GM21723 (cell line): ENCODE measurements around the gene INAFM1.
"Not testable (repeated sequence)": the region's sequence is repeated elsewhere in the genome, so short reads cannot be mapped to it uniquely, and the experiment has no call there.

ENCODE experiments used
- ATAC-seq: cut with Tn5 transposase; IDR thresholded peaks from one replicate; pipeline ENCODE4 v1.9.1; 2021; ENCODE audit warnings: mild to moderate bottlenecking, moderate library complexity; ENCODE audit not compliant: unreplicated experiment

INAFM1 gene

DNA sequence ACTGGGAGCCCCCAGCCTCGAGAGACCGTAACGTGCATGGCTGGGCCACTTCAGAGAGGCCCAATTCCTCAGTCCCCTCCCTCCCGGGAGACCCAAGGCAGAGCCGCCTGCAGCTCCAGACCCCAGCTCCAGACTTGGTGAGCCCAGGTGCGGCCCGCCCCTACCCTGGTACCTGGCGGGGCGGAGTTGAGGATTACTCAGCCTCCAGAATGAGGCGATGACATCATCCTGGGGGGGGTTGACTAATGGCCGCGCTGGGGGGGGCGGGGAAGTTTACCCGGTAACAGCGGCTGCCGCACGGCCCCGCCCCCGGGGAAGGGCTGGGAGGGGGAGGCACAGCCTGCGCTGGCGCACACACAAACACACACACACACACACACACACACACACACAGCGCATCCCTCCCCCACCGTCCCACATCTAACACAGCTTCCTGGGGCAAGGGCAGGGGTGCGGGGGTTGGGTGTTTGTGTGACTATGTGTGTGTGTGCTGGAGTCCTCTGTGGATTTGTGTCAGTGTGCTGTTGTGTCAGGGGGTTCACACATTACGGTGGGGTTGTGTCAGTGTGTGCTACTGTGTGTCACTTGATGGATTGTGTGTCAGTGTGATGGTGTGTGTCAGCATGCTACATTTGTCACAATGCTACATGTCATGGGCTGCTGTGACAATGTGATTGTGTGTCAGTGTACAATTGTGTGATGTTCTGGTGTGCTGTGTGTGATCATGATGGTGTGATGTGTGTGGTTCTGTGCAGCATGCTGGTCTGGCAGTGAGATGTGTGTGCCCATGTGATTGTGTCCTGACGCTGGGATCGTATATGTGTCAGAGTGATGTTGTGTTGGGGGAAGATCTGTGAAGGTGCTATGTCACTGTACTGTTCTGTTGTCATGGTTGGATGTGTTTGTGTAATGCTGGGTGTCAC is 33.4 kb upstream of the INAFM1 start:
- no peak for ATAC-seq

DNA sequence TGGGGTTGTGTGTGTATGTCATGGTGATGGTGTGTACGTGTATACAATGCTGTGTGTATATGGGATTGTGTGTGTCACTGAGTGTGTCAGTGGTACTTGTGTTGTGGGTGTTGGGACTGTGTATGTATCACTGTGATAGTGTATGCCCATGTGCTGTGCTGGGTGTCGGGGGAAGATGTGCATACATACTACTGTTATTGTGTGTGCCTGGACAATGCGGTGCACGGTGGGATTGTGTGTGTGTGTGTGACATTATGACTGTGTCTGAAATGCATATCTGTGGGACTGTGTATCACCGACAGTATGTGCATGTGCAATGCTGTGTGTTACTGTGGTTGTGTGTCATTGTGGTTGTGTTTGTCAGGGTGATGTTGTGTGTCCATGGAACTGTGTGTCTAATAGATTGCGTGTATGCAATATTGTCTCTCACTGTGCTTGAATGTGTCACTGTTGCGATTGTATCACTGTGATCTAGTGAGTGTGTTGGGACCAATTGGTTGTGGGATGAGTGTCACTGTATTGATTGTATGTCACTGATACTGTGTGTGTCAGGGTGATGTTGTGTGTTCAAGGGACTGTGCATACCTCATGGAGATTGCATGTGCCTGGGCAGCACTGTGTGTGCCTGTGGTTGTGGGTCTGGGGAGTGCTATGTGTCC is 32.6 kb upstream of the INAFM1 start:
- no peak for ATAC-seq

DNA sequence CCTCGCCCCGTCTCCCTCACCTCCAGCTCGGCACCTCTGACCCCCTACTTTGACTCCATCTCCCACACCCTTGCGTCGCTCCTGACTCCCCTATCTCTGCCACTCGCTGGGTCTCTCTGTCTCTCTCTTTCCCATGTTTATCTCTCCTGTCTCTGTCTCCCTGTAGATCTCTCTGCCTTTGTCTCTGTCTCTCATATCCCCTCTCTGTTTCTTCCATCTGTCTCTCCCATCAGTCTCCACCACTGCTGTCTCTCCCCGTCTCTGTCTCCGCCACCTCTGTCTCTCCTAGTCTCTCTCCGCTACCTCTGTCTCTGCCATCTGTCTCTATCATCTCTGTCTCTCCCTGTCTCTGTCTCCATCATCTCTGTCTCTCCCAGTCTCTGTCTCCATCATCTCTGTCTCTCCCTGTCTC is 31.3 kb upstream of the INAFM1 start:
- no peak for ATAC-seq

DNA sequence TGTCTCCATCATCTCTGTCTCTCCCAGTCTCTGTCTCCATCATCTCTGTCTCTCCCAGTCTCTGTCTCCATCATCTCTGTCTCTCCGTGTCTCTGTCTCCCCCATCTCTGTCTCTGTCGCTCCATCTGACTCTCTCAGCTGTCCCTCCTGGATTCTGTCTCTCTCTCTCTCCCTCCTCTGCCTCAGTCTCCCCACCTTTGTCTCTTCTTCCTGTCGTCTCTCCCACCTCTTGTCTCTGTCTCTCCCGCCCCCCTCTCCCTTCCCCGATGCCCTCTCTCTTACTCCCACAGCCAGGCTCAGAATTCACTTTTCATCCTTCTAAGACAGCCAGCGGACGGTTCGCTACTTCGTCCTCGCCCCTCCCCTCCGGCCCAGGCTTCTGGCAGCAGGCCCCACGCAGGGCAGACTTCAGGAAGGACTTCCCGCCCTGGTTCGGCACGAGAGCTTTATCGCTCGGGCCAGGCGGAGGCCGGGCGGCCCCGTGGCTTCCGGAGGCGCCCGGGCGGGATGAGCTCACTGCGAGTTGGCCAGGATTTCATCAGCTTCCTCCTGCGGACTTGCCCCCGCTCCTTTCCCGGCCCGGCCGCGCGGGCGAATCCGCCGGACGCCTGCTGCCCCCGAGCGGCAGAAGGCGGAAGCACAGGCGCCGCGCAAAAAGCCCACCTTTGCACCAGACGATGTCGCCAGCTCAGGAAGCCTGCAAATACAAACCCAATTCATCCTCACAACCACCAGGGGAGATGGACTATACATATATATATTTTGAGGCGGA is 30.7 kb upstream of the INAFM1 start:
- ATAC-seq: peak; percentile 69

DNA sequence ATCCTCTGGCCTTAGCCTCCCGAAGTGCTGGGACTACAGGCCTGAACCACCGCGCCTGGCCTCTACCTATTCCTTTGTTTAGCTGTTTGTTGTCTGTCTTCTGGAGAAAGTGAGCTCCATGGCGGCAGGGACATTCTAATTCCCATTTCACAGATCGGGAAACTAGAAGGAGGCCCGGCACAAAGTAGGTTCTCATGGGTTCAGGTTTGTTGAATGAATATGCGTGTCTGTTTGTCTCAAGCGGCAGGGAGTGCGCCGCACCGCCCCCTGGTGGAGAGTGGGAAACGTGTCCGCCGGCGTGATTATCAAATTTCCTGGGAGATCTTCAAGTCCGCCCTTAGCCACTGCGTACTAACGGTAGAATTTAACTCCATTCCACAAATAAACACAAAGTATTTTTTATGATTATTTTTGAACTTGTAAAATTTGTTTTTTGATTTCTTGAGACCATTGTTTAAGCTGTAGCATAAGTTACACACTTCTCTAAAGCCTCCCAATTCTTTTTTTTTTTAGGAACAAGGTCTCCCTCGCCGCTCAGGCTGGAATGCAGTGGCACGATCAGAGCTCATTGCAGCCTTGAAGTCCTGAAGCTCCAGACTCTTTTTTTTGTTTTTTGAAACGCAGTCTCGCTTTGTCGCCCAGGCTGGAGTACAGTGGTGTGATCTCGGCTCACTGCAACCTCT is 27.2 kb upstream of the INAFM1 start:
- no peak for ATAC-seq

DNA sequence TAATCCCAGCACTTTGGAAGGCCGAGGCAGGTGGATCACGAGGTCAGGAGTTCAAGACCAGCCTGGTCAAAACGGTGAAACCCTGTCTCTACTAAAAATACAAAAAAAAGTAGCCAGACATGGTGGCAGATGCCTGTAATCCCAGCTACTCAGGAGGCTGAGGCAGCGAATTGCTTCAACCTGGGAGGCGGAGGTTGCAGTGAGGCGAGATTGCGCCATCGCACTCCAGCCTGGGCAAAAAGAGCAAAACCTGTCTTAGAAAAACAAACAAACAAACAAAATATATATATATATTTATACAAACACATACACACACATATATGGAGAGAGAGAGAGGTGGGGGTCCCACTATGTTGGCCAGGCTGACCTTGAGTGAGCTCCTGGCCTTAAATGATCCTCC is 21.7 kb upstream of the INAFM1 start:
- not testable (repeated sequence) for ATAC-seq

DNA sequence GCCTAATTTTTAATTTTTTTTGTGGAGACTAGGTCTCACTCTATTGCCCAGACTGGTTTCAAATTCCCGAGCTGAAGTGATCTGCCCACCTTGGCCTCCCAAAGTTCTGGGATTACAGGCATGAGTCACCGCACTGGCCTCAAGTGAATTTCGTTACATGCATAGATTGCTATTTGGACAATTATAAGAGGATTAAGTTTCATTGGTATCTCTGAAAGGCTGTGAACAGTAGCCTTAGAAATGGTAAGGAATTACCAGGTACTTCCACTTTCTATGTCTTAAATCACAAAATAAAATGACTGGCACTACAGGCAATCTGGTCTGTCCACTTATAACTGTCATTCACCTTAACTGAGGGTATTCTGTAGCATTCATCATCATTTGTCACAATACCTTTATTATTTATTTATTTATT is 21.2 kb upstream of the INAFM1 start:
- no peak for ATAC-seq

DNA sequence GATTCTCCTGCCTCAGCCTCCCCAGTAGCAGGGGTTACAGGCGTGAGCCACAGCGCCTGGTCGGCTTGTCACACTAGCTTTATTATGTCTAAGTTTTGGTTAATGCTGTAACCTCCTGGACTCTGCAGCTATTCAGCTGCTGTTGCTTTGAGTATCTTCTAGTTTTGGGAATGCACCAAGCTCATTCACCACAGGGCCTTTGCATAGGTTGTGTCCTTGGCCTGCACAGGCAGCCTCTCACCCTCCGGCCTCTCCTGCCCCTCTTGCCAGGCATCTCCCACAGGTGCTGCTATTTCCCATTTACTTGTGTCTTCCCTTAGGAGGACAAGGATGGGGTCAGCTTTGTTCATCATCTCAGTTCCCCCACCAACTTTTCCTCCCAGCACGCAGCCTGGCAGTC is 20.7 kb upstream of the INAFM1 start:
- no peak for ATAC-seq

DNA sequence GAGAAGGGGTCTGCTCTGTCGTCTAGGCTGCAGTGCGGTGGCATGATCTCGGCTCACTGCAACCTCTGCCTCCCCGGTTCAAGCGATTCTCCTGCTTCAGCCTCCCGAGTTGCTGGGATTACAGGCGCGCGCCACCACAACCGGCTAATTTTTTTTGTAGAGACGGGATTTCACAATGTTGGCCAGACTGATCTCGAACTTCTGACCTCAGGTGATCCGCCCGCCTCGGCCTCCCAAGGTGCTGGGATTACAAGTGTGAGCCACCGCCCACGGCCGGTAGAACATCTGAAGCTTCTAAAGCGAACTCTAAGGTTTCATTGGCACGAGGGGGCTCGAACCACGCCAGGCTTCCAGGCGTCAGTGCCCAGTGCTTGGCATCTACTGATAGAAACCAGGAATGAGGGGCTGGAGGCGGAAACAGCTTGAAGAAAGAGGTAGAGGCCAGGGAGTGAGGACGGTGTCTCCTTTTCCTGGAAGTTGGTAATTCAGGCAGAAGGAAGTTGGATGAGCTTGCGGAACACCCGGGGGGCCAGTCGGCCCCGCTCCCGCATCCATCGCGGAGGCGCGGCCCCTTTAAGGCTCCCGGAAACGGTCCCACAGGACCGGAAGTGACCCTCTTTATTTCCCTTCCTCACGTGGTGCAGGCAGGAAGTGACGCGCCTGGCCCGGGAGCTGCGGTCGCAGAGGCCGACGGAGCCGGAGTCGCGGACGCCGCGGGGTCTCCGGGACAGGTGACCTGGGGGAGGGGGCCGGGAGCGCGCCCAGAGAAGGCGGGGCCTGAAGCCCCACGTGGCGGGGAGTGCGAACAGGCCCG is 18.6 kb upstream of the INAFM1 start, which contains the start of gene CCDC9:
Gene CCDC9 (plus strand): TSS at position 647 of the 814 bp plus-strand sequence. CDS start 1,876 bp downstream, outside the sequence.
- ATAC-seq: peak; percentile 49

DNA sequence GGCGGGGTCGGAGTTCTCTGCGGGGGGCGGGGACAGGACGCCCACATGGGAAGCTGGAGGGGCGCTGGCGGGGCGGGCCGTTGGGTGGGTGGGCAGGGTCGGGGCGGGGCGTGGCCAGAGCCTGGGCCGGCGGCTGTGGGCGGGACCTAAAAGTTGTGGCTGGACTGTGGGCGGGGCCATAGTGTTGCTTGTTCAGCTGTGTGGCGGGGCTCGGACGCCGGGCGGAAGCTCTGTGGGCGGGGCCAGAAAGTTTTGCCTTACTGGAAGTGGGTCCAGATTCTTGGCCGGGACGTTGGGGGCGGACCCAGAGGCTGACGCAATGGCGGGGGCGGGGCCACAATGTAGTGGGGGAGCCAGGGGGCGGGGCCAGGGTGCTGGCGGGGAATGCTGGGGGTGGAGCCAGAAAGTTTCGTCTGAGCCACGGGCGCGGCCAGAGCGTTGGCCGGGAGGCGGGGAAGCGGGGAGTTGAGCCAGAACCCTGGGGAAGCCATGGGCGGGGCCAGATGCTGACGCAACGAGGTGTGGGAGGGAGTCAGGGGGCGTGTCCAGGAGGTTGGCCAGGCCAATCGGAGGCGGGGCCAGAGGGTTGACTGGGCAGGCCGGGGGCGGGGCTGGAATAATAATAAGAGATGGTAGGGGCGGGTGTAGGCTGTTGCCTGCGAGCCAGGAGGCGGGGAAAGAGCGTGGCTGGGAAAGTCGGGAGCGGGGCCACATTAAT is 17.8 kb upstream of the INAFM1 start:
- peak; percentile 73 for ATAC-seq

DNA sequence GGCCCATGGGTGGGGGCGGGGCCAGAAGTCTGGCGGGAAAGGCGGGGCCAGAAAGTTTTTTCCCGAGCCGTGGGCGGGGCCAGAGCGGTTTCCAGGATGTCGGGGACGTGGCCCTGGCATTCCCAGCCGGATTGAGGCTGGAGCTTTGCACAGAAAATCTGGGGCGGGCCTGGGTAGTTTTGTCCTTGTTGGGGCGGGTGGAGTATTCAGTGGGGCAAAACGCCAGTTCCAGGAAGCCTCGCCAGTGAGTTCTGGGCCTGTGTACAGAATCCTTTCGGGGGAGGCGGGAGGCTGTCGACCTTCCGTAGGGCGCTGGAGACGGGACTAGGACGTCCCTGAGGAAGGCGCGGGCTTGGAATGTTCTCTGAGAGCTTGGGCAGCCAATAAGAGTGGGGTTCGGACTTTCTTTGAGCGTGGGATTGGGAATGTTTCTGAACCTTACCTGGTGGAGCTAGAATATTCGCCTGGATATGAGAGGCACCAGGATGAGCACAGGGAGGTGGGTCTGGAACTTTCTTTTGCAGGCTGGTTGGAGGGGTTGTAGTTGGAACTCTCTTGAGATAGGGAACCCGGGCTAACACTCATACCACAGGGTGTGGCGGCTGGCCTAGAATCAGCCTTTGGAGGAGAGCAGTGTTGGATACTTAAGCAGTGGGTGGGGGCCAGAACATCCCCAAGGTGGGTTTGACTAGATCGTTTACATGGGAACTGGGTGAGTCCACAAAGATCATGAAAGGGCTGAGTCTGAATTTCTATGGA is 17.1 kb upstream of the INAFM1 start:
- no peak for ATAC-seq

DNA sequence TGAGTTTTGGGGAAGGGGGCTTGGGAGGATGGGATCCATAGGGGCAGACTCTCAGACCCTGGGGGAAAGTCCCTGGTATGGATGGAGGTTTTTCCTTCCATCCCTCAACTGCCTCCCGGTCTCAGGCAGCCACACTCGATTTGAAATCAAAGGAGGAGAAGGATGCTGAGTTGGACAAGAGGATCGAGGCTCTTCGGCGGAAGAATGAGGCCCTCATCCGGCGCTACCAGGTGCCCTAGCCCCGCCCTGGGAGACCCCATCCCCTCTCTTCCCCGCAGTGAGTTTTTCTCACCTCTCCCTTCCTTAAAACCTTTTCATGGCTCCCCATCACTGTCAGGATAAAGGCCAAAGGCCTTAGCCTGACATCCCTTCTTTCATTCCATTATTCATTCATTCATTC is 16.3 kb upstream of the INAFM1 start:
- no peak for ATAC-seq

DNA sequence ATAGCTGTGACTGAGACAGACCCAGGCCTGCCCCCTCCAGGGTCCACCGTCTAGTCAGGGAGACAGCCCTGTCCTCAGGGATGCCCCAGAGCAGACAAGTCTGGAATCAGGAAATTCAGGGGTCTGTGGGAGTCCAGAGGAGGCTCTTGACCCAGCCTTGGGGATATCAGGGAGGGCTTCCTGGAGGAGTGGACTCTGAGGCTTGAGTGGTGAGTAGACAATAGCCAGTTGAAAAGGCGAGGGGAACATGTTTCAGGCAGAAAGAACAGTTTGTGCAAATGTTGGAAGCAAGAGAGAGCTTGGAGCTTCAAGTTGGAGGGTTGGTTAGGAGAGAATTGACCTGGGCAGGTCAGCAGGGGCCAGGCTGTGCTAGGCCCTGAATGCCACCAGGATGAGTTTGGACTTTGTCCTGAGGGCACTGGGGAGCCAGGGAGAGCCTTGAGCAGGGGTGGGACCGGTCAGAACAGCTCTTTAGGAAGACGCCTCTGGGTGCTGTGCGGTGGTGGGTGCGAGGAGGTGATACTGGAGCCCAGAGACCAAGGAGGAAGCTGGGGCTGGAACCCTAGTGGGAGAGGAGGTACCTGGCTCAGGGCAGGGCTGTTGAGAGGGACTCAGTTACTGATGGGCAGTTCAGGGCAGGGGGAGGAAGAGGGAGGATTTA is 15.7 kb upstream of the INAFM1 start:
- no peak for ATAC-seq

DNA sequence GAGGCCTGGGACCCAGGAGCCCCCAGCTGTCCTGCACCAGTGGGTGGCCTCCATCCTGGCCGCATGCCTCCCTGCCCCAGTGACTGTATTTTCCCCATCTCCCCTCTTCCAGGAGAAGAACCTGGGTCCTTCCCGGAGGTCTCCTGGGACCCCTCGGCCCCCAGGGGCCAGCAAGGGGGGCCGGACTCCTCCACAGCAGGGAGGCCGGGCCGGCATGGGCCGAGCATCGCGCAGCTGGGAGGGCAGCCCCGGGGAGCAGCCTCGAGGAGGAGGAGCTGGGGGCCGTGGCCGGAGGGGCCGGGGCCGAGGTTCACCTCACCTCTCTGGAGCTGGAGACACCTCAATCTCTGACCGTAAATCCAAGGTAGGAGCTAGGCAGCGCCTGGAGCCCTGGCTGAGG is 14.2 kb upstream of the INAFM1 start:
- no peak for ATAC-seq

DNA sequence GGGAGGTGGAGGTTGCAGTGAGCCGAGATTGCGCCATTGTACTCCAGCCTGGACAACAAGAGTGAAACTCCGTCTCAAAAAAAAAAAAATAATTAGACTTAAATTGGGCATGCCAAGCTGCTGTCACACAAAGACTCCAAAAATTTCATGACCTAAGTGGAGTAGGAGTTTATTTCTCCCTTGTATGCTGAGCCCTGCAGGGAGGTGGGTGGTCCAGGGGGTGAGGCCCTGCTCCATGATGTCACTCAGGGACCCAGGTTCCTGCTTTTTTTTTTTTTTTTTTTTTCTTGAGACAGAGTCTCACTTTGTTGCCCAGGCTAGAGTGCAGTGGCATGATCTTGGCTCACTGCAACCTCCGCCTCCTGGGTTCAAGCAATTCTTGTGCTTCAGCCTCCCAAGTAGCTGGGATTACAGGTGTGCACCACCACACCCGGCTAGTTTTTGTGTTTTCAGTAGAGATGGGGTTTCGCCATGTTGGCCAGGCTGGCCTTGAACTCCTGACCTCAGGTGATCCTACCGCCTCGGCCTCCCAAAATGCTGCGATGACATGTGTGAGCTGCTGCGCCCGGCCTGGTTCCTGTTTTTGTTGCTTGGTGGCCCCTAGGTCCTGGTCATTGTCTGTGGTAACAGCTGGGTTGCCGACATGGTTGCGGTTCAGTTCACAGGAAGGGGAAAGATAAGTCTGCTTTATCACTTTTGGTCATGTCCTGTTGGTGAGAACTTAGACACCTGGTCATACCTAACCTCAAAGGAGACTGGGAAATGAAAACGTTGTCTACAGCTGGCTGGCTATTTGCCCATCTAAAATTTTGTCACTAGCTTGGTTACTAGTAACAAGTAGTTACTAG is 12.5 kb upstream of the INAFM1 start:
- ATAC-seq: peak; percentile 61

DNA sequence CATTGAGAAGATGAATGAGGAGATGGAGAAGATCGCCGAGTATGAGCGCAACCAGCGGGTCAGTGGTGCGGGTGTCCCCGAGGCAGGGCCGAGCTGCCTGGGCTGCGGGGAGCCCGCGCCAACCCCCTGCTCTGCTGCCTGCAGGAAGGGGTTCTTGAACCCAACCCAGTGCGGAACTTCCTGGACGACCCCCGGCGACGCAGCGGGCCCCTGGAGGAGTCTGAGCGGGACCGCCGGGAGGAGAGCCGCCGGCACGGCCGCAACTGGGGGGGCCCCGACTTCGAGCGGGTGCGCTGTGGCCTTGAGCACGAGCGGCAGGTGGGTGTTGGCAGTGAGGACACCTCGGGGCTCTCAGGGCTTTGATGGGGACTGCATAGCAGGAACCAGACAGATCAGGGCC is 10.1 kb upstream of the INAFM1 start:
- no peak for ATAC-seq

DNA sequence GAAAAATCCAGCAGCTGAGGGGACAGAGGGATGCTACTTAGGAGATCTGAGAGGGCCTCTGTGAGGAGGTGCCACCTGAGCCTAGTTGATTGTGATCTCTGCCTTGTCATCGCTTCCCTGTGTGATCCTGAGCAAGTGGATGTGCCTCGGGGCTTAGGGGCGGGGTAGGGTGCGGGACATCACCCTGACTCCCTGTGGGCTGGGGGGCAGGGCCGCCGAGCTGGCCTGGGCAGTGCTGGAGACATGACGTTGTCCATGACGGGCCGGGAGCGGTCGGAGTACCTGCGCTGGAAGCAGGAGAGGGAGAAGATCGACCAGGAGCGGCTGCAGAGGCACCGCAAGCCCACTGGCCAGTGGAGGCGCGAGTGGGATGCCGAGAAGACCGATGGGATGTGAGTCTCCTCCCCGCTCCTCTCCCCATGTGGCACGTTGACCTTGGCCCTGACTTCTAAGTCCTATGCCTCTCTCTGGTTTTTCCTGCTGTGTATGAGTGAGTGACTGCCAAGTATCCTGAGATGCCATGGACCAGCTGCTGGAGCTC is 8.2 kb upstream of the INAFM1 start:
- no peak for ATAC-seq
